Panc1 (cell line): ENCODE measurements around the gene IQCH.
"Not testable (repeated sequence)": the region's sequence is repeated elsewhere in the genome, so short reads cannot be mapped to it uniquely, and the experiment has no call there.

ENCODE experiments used
- CTCF ChIP-seq: fragments of 450-650 bp; IDR thresholded peaks from 2 replicates; pipeline ENCODE4 v1.5.1; 2017; ENCODE audit warnings: mild to moderate bottlenecking
- POLR2AphosphoS5 ChIP-seq: IDR thresholded peaks from 2 replicates; pipeline ENCODE4 v1.6.1; 2012; ENCODE audit warnings: mild to moderate bottlenecking, low read depth, low read length, moderate library complexity
- SIN3A ChIP-seq: IDR thresholded peaks from 2 replicates; pipeline ENCODE4 v1.6.1; 2012; ENCODE audit warnings: low read depth, mild to moderate bottlenecking, low read length, moderate library complexity, borderline replicate concordance; ENCODE audit not compliant: insufficient read depth

GRCh38 chr15:67246606-67247005, 8.0 kb upstream of the IQCH start:
- TF ChIP-seq CTCF, POLR2AphosphoS5, SIN3A: not testable (repeated sequence)
